Activated CD4-positive, alpha-beta T cell treated with anti-CD3 and anti-CD28 coated beads for 24 hours (primary cell): ENCODE data around the gene PHRF1.
"Not testable (repeated sequence)": the region's sequence is repeated elsewhere in the genome, so short reads cannot be mapped to it uniquely, and the experiment has no call there.

Experiments
- DNase-seq, 2 donors: peaks; one replicate each; pipeline ENCODE4 v3.0.0-alpha.2; 2020; ENCODE audit warnings: low read depth in 2 of 2

PHRF1 gene

GRCh38 chr11:627308-627576, 51.0 kb downstream of the PHRF1 start:
- no peak for DNase-seq

DNA sequence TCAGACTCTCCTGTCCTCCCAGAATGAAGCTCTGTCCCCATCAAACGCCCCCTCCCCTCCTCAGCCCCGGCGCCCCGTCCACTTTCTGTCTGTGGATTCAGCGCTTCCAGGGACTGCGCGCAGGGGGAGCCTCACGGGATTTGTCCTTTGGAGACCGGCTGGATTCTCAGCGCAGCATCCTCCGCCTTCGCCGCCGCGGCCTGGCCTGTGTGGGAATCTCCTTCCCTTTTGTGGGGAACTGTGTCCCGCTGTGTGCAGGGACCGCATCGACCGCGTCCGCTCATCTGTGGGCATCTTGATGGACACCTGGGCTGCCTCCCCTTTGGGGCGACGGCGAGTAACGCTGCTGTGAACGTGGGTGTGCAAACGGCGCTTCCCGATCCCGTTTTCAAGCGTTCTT, 51.8 kb downstream of the PHRF1 start:
- DNase-seq = no peak

DNA sequence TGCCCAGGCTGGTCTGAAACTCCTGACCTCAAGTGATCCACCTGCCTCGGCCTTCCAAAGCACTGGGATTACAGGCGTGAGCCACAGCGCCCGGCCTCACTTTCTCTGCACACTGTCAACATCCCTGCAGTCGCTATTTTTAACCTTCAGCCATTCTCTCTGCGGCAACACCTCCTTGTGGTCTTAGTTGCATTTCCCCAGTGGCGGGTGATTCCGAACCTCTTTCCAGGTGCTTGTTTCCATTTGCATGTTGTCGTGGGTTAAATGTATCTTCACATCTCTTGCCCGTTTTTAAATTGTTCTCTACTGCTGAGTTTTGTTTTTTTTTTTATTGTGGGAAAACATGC, 52.9 kb downstream of the PHRF1 start:
- no peak for DNase-seq

- DNase-seq = no peak
Measured at GRCh38 chr11:630871-631270, 54.6 kb downstream of the PHRF1 start.

DNA sequence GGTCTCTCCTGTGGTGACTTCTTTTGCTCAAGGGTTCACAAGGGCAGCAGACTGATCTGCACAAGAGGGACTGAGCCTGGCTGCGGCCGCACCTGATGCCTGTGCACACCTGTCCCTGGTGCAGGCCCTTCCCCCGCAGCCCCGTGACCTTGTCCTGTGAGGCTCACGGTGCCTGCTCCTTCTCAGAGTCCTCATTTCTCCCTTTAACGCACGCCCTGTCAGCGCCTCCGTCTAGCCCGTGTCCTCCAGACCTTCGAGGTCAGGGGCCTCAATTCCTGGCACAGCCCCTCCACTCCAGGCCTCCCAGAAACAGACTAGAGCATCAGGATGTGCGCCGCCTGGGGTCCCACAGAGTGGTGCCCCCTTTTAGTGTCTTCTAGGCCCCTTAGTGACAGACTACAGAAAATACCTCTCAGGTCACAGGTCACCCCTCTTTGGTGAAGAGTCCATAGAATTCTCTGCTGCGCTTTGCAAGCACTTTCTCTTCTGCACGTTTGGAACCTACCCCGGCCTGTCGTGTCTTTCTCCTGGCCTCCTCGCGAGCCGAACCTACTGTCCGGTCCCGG, 59.8 kb downstream of the PHRF1 start:
- DNase-seq = no peak

DNA sequence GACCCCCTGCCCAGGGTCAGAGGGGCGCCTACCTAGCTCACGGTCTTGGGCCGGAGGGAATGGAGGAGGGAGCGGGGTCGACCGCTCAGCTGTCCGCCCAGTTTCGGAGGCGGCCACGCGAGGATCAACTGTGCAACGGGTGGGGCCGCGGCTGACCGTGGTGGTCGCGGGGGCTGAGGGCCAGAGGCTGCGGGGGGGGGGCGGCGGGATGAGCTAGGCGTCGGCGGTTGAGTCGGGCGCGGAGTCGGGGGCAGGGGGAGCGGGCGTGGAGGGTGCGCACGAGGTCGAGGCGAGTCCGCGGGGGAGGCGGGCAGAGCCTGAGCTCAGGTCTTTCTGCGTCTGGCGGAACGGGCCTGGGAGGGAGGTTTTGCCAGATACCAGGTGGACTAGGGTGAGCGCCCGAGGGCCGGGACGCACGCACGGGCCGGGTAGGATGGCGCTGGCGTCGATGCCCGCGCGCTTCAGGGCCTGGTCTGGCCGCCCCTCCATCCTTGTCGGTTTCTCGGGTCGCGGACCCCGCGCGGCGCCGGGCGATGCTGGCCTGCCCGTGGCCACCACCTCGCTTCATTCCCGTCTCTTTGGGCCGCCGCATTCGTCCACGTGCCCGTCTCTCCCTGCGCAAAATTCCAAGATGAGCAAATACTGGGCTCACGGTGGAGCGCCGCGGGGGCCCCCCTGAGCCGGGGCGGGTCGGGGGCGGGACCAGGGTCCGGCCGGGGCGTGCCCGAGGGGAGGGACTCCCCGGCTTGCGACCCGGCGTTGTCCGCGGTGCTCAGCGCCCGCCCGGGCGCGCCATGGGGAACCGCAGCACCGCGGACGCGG, 60.5 kb downstream of the PHRF1 start, which contains the start of gene DRD4:
Gene DRD4, plus strand, starts transcription at position 759 of the 822 bp plus-strand sequence. Its CDS starts 36 bp downstream, at position 795.
- DNase-seq = no peak

DNA sequence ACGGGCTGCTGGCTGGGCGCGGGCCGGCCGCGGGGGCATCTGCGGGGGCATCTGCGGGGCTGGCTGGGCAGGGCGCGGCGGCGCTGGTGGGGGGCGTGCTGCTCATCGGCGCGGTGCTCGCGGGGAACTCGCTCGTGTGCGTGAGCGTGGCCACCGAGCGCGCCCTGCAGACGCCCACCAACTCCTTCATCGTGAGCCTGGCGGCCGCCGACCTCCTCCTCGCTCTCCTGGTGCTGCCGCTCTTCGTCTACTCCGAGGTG, 61.0 kb downstream of the PHRF1 start:
- DNase-seq = no peak

DNA sequence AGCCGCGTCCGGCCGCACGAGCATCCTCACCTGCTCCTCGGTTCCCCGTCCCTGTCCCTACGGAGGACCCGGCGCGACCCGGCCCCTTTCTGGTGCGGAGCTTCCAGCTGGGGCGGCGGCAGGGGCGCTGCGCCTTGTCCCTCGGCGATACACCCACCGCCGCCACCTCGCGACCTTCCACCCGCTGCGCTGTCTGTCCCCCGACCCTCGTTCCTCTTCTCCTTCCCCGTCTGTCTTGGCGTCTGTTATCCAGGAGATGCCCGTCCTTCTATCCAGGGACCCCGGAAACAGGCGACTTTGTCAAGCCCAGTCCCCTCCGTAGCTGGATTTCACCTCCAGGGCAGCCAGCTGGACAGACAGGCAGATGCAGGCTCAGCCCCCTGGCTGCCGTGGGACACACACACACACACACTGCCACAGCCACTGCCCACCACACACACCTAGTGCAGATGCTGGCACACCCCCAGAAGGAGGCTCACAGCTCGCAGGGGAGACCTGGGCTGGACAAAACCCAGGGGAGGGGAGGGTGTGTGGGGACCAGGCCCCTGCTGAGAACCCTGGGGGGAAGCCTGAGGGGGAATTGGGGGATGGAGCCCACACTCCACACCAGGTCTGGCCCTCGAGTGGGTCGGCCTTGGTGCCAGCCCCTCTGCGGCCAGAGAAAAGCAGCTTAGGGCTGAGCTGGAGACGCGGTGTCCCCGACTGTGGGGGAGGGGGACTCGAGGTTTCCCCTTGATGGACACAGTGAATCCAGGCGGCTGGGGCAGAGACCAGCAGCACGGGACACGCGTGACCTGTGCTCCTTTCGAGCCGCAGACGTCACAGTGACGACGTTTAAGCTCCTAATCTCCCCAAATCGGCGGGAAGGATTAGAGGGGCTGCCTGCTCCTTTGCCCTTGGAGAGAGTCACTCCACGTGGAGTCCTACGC, 61.6 kb downstream of the PHRF1 start:
- DNase-seq = no peak

GRCh38 chr11:638631-639331, 62.5 kb downstream of the PHRF1 start:
- DNase-seq = no peak

- DNase-seq = no peak
Measured at GRCh38 chr11:639332-639955, 63.2 kb downstream of the PHRF1 start.

- no peak for DNase-seq
Measured at GRCh38 chr11:640021-640706, 63.9 kb downstream of the PHRF1 start.

DNA sequence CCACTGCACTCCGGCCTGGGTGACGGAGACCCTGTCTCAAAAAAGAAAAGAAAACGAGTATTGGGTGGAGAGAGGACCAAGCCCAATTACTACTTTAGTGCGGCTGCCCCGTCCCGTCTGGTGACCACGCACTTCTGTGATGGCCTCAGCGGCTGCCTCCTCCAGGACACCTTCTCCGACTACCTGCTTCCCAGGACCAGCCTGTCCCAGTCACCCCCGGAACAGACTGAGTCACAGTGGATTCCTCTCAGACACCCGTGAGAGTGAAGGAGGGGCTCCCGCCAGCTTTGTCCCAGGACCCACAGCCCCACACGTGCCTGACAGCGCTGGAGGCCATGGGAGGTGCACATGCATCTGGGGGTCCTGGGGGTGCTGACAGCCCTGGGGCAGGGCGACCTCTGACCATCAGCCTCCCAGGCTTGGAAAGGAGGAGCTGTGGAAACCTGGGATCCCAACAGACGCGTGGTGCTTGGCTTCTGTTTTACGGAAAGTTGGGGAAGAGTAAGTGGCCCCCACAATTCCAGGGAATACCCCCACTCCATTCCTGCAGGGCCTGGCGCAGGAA, 65.6 kb downstream of the PHRF1 start:
- DNase-seq = no peak

GRCh38 chr11:643366-643765, 67.1 kb downstream of the PHRF1 start:
- DNase-seq = no peak

DNA sequence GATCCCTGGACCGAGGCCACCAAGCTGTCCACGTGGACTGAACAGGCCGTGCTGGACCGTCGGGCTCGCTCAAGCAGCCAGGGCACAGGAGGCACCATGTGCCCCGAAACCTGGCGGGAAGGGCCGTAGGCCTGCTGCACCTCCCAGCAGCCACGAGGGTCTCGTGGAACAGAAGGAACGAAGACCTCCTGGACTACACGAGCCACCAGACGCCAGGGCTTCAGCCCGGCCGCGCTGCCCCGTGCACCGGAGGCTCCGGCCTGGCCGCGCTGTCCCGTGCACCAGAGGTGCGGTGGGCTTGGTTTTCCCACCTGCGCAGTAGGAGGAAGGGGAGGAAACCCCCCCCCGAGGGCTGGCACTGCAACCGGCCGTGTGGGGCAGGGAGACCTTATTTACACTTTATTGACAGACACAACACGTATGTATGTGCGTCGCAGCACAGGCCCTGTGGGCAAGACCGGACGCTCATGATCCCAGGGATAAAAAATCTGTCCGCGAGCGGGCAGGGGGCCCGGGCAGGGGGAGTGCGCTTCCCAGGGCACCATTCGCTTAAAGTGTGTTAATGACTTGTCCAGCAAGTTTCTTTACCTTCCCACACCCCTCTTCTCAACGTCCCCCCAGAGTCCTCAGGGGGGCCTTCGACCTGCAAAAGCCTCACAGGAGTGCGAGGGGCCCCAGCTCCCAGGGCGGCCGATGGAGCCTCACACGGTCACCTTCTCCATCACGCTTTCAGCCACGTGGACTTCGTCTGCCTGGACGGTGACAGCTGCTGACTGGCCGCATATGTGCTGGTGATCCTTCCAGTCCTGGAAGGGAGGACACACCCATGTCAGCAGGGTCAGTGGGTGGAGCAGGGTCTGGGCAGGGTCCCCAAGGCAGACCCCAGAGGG, 67.8 kb downstream of the PHRF1 start:
- no peak for DNase-seq

DNA sequence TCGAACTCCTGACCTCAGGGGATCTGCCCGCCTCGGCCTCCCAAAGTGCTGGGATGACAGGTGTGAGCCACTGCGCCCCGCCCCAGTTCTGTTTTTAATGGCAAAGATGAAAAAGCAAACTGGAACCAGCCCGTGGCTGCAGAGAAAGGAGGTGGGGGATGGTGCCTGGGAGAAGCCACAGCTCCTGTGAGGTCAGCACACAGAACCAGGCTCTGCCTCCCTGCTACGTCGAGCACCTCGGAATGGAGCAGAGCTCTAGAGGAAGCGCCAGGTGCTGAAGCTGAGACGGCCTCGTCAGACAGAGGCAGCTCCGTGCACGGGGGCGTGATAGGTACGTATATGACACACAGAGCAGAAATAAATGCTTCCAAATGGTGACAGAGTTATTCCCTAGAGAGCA, 69.3 kb downstream of the PHRF1 start:
- no peak for DNase-seq

GRCh38 chr11:646214-646613, 69.9 kb downstream of the PHRF1 start:
- no peak for DNase-seq

GRCh38 chr11:647672-648158, 71.4 kb downstream of the PHRF1 start:
- DNase-seq = not testable (repeated sequence)

DNA sequence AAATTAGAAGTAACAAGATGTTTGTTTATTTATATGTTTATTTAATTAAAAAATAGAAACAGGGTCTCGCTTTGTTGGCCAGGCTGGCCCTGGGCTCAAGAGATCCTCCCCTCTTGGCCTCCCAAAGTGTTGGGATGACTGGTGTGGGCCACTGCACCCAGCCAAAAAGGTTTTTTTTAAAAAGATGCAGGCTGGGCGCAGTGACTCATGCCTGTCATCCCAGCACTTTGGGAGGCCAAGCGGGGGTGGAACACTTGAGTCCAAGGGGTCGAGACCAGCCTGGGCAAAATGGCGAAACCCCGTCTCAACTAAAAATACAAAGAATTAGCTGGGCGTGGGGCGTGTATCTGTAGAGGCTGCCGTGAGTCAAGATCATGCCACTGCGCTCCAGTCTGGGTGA, 74.2 kb downstream of the PHRF1 start:
- DNase-seq = no peak

DNA sequence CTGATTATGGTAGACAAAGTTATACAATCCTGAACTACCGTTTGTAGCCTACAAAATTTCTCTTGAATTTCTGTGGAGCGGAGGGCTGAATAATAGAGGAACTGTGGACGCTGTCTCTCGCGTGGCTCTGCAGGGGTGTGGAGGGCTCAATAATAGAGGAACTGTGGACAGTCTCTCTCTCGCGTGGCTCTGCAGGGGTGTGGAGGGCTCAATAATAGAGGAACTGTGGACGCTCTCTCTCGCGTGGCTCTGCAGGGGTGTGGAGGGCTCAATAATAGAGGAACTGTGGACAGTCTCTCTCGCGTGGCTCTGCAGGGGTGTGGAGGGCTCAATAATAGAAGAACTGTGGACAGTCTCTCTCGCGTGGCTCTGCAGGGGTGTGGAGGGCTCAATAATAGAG, 76.9 kb downstream of the PHRF1 start:
- DNase-seq = not testable (repeated sequence)

- DNase-seq = no peak
Measured at GRCh38 chr11:653837-654236, 77.6 kb downstream of the PHRF1 start.
